ENCODE measurements around the gene KLHL41. TPM values are rescaled to one million over a fixed set of nuclear protein-coding genes. Genes with fewer than 3 reads are reported as not detected.
A peak's percentile ranks its signal among the peaks of the same experiment; 100 is the strongest.

KLHL41 gene
- total and polyA plus RNA-seq, 10 of the 15 experiments (the other 5 are each of a cell fraction or from before 2014, with no cell fraction given): 0.03 to 0.38 (median 0.10) TPM; not detected in 3

DNA sequence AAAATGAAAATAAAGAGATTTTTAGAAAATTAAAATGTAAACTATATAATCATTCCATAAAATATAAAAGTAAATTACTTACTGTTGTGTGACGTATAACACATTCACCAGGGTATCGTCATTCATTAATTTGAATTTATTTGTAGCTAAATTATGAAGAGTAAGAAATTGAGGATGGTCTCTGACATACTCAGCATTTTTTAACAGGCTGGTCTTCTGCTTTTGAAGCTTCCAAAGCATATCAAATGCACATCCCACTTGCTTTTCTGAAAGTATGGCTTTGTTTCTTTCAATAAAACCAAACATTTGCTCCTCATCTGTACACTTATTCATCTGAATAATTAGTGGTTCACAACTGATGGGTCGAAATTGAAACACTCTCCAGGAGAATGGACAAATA lies 62.1 kb downstream of the KLHL41 start:
- H3K79me2 ChIP-seq (ENCODE audit: control insufficient read depth, insufficient read depth, low read length): peaks cover 43% of the 10 kb centered on the region
- RAD21 ChIA-PET (ENCODE audit: unreplicated experiment): interaction anchor here (0.7 to 3.2 kb wide), 2 partner anchors 13 to 336 kb away, joined by 3 to 21 read pairs; partner anchors contain the start of gene PPIG
- no peaks in the 10 kb centered on the region for H3K4me1 ChIP-seq (ENCODE audit: control insufficient read depth, insufficient read depth, low read length)
- H3K27me3 ChIP-seq (replicated peaks in 1 of 2; ENCODE audit: control insufficient read depth in 2 of 2, insufficient read depth in 2 of 2, low read length in 1 of 2): no peaks in the 10 kb centered on the region
- POLR2A ChIA-PET: interaction anchor here (3.3 kb wide), 1 partner anchor 13 kb away, joined by 25 read pairs; the partner anchor contains the start of gene PPIG
- 96% methylated on average over 3 of the region's 3 CpGs for WGBS (ENCODE audit: insufficient coverage, insufficient replicate concordance, low lambda C conversion rate, missing lambda C conversion rate)
- H3K4me3 ChIP-seq: peak overlapping the region; percentile 50; the same call in 1 of the 2 replicates
- peaks cover 0 to 7% of the 10 kb centered on the region in 2 experiments; a peak in 2 of 4 replicates for H3K36me3 ChIP-seq (ENCODE audit: control insufficient read depth in 2 of 2, insufficient read depth in 2 of 2, low read length in 1 of 2)
- TF ChIP-seq USF1 (IDR thresholded peaks at IDR 0.05; ENCODE audit: borderline replicate concordance, extremely low read length, insufficient read depth, low read depth, low read length) (no peak), MXI1 (IDR thresholded peaks at IDR 0.05; ENCODE audit: low read depth, low read length) (no peak), STAT1 (conservative IDR thresholded peaks at IDR 0.05) (no peak), MYB (IDR thresholded peaks at IDR 0.05; ENCODE audit: borderline replicate concordance, low read depth, low read length) (no peak)
- BruUV-seq (replicated peaks): no TSS peak
- H2AFZ ChIP-seq (ENCODE audit: control insufficient read depth, low read depth, low read length): no peak overlapping the region
- DNase-seq (ENCODE audit: low read depth, low spot score) (no peak), FAIRE-seq (no peak), ATAC-seq (no peak)
- H3K9ac ChIP-seq (ENCODE audit: control insufficient read depth, insufficient read depth, low read length): no peak overlapping the region
- CTCF ChIA-PET: interaction anchor here (1.1 to 2.3 kb wide), 2 partner anchors 41 to 253 kb away, joined by 3 to 10 read pairs; partner anchors contain the start of gene METTL5
- in situ Hi-C loops (cut with MboI): no loop called here
- intact Hi-C loops (cut with micrococcal nuclease; ENCODE audit: unreplicated experiment): no loop called here
- no peaks in the 10 kb centered on the region for H4K20me1 ChIP-seq (ENCODE audit: control insufficient read depth, insufficient read depth)
- H3K9me3 ChIP-seq (replicated peaks; ENCODE audit: control insufficient read depth, insufficient read depth, low read length): no peaks in the 10 kb centered on the region
- SMC1A ChIA-PET (ENCODE audit: uncharacterized antibody, unreplicated experiment): interaction anchor here (1.5 to 2.4 kb wide), 4 partner anchors 11 to 231 kb away, joined by 3 to 26 read pairs (median 4); partner anchors contain the start of gene PPIG
- H3K4me2 ChIP-seq (ENCODE audit: control insufficient read depth, insufficient read depth): peak overlapping the region; percentile 40
- H3K27ac ChIP-seq (ENCODE audit: control insufficient read depth, insufficient read depth): 0 out of 2 replicates have a peak overlapping the region, but pooled peaks have one; percentile 39

- ChIA-PET POLR2A (interaction anchor here (1.6 to 3.3 kb wide), 2 partner anchors 12 to 159 kb away, joined by 3 to 25 read pairs; partner anchors contain the start of gene PPIG), CTCF (interaction anchor here (1.1 to 2.9 kb wide), 4 partner anchors 12 to 252 kb away, joined by 3 to 17 read pairs (median 8); partner anchors contain the start of genes METTL5 and PPIG), SMC1A (ENCODE audit: uncharacterized antibody, unreplicated experiment) (interaction anchor here (1.0 to 2.4 kb wide), 6 partner anchors 12 to 230 kb away, joined by 3 to 26 read pairs (median 4); partner anchors contain the start of gene PPIG), RAD21 (ENCODE audit: unreplicated experiment) (interaction anchor here (0.7 to 3.2 kb wide), 4 partner anchors 12 to 362 kb away, joined by 3 to 21 read pairs (median 4); partner anchors contain the start of gene PPIG)
- no peak for DNase-seq (ENCODE audit: low read depth, low spot score)
- Histone ChIP-seq H2AFZ (ENCODE audit: control insufficient read depth, low read depth, low read length) (no peak overlapping the region), H3K4me1 (ENCODE audit: control insufficient read depth, insufficient read depth, low read length) (no peaks in the 10 kb centered on the region), H3K27me3 (replicated peaks in 1 of 2; ENCODE audit: control insufficient read depth in 2 of 2, insufficient read depth in 2 of 2, low read length in 1 of 2) (no peaks in the 10 kb centered on the region), H3K9ac (ENCODE audit: control insufficient read depth, insufficient read depth, low read length) (peak overlapping the region; percentile 28), H3K9me3 (replicated peaks; ENCODE audit: control insufficient read depth, insufficient read depth, low read length) (no peaks in the 10 kb centered on the region), H3K4me2 (ENCODE audit: control insufficient read depth, insufficient read depth) (peak overlapping the region; percentile 40), H3K27ac (ENCODE audit: control insufficient read depth, insufficient read depth) (peak overlapping the region; percentile 39; the same call in 1 of the 2 replicates), H3K36me3 (ENCODE audit: control insufficient read depth in 2 of 2, insufficient read depth in 2 of 2, low read length in 1 of 2) (peaks cover 0 to 7% of the 10 kb centered on the region in 2 experiments; a peak in 2 of 4 replicates), H4K20me1 (ENCODE audit: control insufficient read depth, insufficient read depth) (no peaks in the 10 kb centered on the region), H3K4me3 (peak overlapping the region; percentile 50; the same call in 1 of the 2 replicates), H3K79me2 (ENCODE audit: control insufficient read depth, insufficient read depth, low read length) (peaks cover 42% of the 10 kb centered on the region)
- no TSS peak for BruUV-seq (replicated peaks)
- intact Hi-C loops (cut with micrococcal nuclease; ENCODE audit: unreplicated experiment) (no loop called here), in situ Hi-C loops (cut with MboI) (no loop called here)
- no peak for ATAC-seq
- FAIRE-seq: no peak
- no peak for TF ChIP-seq EED (IDR thresholded peaks at IDR 0.05; ENCODE audit: low read depth)
- TF ChIP-seq, protein P1, sequence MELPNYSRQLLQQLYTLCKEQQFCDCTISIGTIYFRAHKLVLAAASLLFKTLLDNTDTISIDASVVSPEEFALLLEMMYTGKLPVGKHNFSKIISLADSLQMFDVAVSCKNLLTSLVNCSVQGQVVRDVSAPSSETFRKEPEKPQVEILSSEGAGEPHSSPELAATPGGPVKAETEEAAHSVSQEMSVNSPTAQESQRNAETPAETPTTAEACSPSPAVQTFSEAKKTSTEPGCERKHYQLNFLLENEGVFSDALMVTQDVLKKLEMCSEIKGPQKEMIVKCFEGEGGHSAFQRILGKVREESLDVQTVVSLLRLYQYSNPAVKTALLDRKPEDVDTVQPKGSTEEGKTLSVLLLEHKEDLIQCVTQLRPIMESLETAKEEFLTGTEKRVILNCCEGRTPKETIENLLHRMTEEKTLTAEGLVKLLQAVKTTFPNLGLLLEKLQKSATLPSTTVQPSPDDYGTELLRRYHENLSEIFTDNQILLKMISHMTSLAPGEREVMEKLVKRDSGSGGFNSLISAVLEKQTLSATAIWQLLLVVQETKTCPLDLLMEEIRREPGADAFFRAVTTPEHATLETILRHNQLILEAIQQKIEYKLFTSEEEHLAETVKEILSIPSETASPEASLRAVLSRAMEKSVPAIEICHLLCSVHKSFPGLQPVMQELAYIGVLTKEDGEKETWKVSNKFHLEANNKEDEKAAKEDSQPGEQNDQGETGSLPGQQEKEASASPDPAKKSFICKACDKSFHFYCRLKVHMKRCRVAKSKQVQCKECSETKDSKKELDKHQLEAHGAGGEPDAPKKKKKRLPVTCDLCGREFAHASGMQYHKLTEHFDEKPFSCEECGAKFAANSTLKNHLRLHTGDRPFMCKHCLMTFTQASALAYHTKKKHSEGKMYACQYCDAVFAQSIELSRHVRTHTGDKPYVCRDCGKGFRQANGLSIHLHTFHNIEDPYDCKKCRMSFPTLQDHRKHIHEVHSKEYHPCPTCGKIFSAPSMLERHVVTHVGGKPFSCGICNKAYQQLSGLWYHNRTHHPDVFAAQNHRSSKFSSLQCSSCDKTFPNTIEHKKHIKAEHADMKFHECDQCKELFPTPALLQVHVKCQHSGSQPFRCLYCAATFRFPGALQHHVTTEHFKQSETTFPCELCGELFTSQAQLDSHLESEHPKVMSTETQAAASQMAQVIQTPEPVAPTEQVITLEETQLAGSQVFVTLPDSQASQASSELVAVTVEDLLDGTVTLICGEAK (IDR thresholded peaks at IDR 0.05; ENCODE audit: borderline replicate concordance): peak; percentile 86
- 37% methylated on average over 1 of the region's 1 CpG for WGBS (ENCODE audit: insufficient coverage, insufficient replicate concordance, low lambda C conversion rate, missing lambda C conversion rate)
Measured at GRCh38 chr2:169572189-169572588, 62.7 kb downstream of the KLHL41 start.

All from GM12878 (cell line).